ENCODE measurements around the gene APRT.
"Not testable (repeated sequence)": the region's sequence is repeated elsewhere in the genome, so short reads cannot be mapped to it uniquely, and the experiment has no call there.

The APRT gene

GRCh38 chr16:88841521-88842307 is 30.0 kb upstream of the APRT start:
- no peak for DNase-seq

- DNase-seq: no peak
These were observed 29.0 kb upstream of the APRT start for GRCh38 chr16:88840600-88841215.

GRCh38 chr16:88839745-88840599 is 28.2 kb upstream of the APRT start:
- DNase-seq: no peak

- no peak for DNase-seq
These were observed 27.4 kb upstream of the APRT start for GRCh38 chr16:88839026-88839529.

- DNase-seq: no peak
These were observed 26.8 kb upstream of the APRT start for GRCh38 chr16:88838566-88838965.

- no peak for DNase-seq
These were observed 26.1 kb upstream of the APRT start for GRCh38 chr16:88837806-88838205.

- DNase-seq: no peak
These were observed 25.1 kb upstream of the APRT start for GRCh38 chr16:88836791-88837190.

GRCh38 chr16:88835818-88836217 is 24.1 kb upstream of the APRT start:
- no peak for DNase-seq

GRCh38 chr16:88835383-88835782 is 23.7 kb upstream of the APRT start:
- no peak for DNase-seq

- no peak for DNase-seq
These were observed 22.9 kb upstream of the APRT start for GRCh38 chr16:88834670-88835069.

GRCh38 chr16:88833086-88833485 is 21.4 kb upstream of the APRT start:
- DNase-seq: no peak

GRCh38 chr16:88831838-88832237 is 20.1 kb upstream of the APRT start:
- DNase-seq: no peak

GRCh38 chr16:88830783-88831182 is 19.1 kb upstream of the APRT start:
- no peak for DNase-seq

GRCh38 chr16:88830258-88830657 is 18.5 kb upstream of the APRT start:
- no peak for DNase-seq

GRCh38 chr16:88828711-88829110 is 17.0 kb upstream of the APRT start:
- DNase-seq: no peak

- no peak for DNase-seq
These were observed 16.0 kb upstream of the APRT start for GRCh38 chr16:88827727-88828126.

- DNase-seq: no peak
These were observed 14.5 kb upstream of the APRT start for GRCh38 chr16:88826070-88826840.

GRCh38 chr16:88825146-88825545 is 13.4 kb upstream of the APRT start:
- no peak for DNase-seq

GRCh38 chr16:88824256-88825077 is 12.7 kb upstream of the APRT start:
- DNase-seq: no peak

- DNase-seq: not testable (repeated sequence)
These were observed 11.9 kb upstream of the APRT start for GRCh38 chr16:88823646-88824045.

- DNase-seq: no peak
These were observed 10.7 kb upstream of the APRT start for GRCh38 chr16:88822281-88823040.
